ENCODE data around the gene PPARA. TPM values are rescaled to one million over a fixed set of nuclear protein-coding genes. Genes with fewer than 3 reads are reported as not detected.

PPARA gene
- total and polyA plus RNA-seq, 2 experiments from 2014 or later: 4.7 to 12.6 TPM

- TF ChIP-seq ZNF462 (CRISPR knock-in tag; IDR thresholded peaks at IDR 0.05) (no peak), POLR2AphosphoS5 (IDR thresholded peaks at IDR 0.05; ENCODE audit: low read depth) (no peak), ETS1 (IDR thresholded peaks at IDR 0.05) (no peak)
Observed at GRCh38 chr22:46259374-46259773, 109.0 kb downstream of the PPARA start (continued).

GRCh38 chr22:46260038-46260437 is 109.7 kb downstream of the PPARA start:
- H3K4me2 ChIP-seq: no peak overlapping the region
- Mint-ChIP-seq H3K36me3 (ENCODE audit: low read depth) (peaks cover 20% of the 10 kb centered on the region), H3K4me3 (no peak overlapping the region; the same call in 2 of the 3 replicates), H3K9me3 (peaks cover 44% of the 10 kb centered on the region), H3K27me3 (ENCODE audit: insufficient read depth, low read depth, poor library complexity) (peaks cover 38% of the 10 kb centered on the region), H3K27ac (no peak overlapping the region), H3K4me1 (no peaks in the 10 kb centered on the region)
- no peak overlapping the region for H2AFZ ChIP-seq
- no peak overlapping the region for H3K4me3 ChIP-seq
- H3K27me3 ChIP-seq (ENCODE audit: insufficient read depth): peaks cover 52% of the 10 kb centered on the region
- 0 out of 2 replicates have a peak, but pooled peaks cover 3% of the 10 kb centered on the region for H3F3A ChIP-seq (replicated peaks; ENCODE audit: low read depth)
- ATAC-seq (no peak), DNase-seq (ENCODE audit: low spot score) (no peak)
- H3K36me3 ChIP-seq (ENCODE audit: insufficient read depth): no peaks in the 10 kb centered on the region
- H3K9me2 ChIP-seq (ENCODE audit: insufficient read depth): no peaks in the 10 kb centered on the region; the same call in 1 of the 2 replicates
- no peaks in the 10 kb centered on the region for H4K20me1 ChIP-seq (replicated peaks; ENCODE audit: insufficient read depth)
- H3K27ac ChIP-seq (ENCODE audit: low read depth): no peak overlapping the region
- no peaks in the 10 kb centered on the region for H3K79me2 ChIP-seq (replicated peaks; ENCODE audit: insufficient read depth)
- H3K4me1 ChIP-seq (ENCODE audit: insufficient read depth): no peaks in the 10 kb centered on the region
- TF ChIP-seq POLR2AphosphoS5 (IDR thresholded peaks at IDR 0.05; ENCODE audit: low read depth) (no peak), JUNB (IDR thresholded peaks at IDR 0.05; ENCODE audit: unreplicated experiment) (no peak), EZH2 (IDR thresholded peaks at IDR 0.05; ENCODE audit: low read depth, unreplicated experiment) (no peak), CREB1 (CRISPR knock-in tag; IDR thresholded peaks at IDR 0.05; ENCODE audit: low read depth) (no peak), ZNF114 (CRISPR knock-in tag; IDR thresholded peaks at IDR 0.05) (no peak), REST (IDR thresholded peaks at IDR 0.05; ENCODE audit: unreplicated experiment) (no peak)

Measured in GM23338 (cell line).